Large intestine (tissue), 3 donors: ENCODE measurements around the gene UFSP1. TPM values are rescaled to one million over a fixed set of nuclear protein-coding genes. Genes with fewer than 3 reads are reported as not detected.
A peak's percentile ranks its signal among the peaks of the same experiment; 100 is the strongest.

Experiments
- DNase-seq, 2 donors: peaks; one replicate each; pipeline versions ENCODE4 v3.0.0 to v3.0.0-alpha.2; 2013
- H3K27ac ChIP-seq: one replicate; pipeline ENCODE4 v1.5.1; 2013; ENCODE audit warnings: low read length
- H3K27me3 ChIP-seq: 2 replicates; pipeline ENCODE4 v1.6.1; 2013; ENCODE audit warnings: low read length; ENCODE audit not compliant: control insufficient read depth, insufficient read depth
- H3K36me3 ChIP-seq: 2 replicates; pipeline ENCODE4 v1.6.1; 2013; ENCODE audit warnings: low read length; ENCODE audit not compliant: control insufficient read depth, insufficient read depth
- H3K4me1 ChIP-seq: one replicate; pipeline ENCODE4 v1.6.1; 2013; ENCODE audit warnings: low read length; ENCODE audit not compliant: control insufficient read depth, insufficient read depth
- H3K4me3 ChIP-seq: one replicate; pipeline ENCODE4 v1.5.1; 2013; ENCODE audit warnings: low read length
- H3K9me3 ChIP-seq: one replicate; pipeline ENCODE4 v1.6.1; 2013; ENCODE audit warnings: mild to moderate bottlenecking, low read depth, low read length, moderate library complexity; ENCODE audit not compliant: control insufficient read depth
- WGBS: methylation state at CpG from one replicate; pipeline ENCODE4 v1.1.5; 2013; ENCODE audit warnings: low lambda C conversion rate; ENCODE audit not compliant: insufficient coverage; 5-methylcytosine and 5-hydroxymethylcytosine counted together
- polyA plus RNA-seq: library from polyadenylated mRNA; unstranded; fragments of 120-200 nt; gene quantifications from one replicate; pipeline ENCODE4 v1.2.1, GENCODE V29; 2013

UFSP1 gene
- polyA plus RNA-seq, 1 donor = 2.4 TPM

DNA sequence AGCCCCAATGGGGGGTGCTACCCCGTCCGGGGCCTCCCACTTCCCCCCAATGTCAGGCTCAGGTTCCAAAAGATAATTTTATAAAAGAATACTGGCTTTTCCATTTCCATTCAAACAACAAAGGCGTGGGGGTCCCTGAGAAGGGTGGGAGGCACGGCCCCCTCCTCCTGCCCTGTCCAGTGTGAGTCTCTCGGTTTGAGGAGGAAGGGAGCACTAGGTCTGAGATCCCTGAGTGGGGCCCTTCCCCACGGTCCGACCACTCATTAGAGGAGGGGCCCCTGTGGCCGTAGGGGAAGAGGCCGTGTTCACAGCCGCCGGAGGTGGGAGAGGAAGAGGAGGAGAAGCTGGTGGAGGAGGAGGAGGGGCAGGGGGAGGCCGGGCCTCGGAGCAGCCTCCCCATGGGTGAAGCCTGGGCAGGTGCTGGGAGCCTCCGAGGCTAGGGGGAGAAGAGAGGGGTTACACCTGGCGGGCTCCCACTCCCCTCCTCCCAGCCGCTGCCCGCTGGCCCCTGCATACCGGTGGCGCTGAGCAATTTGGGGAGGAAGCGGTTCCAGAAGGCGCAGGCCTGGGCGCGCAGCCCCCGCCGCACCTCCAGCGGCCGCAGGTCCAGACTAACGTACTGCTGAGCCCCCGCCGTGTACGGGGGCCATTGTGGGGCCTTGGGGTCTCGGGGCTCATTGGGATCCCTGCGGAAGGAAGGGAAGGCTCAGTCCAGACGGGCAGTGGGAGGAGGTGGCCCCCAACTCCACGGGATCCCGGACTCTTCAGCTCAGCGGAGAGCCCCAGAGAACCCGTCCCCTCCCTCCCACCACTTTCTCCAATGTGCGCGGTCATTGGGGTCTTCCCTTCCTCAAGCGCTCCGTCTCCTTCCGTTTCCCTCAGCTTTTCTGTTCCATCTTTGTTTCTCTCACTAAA lies 1.4 kb upstream of the UFSP1 start:
- no peak for DNase-seq
- Histone ChIP-seq H3K36me3 (peaks cover 29% of the 10 kb centered on the region), H3K4me1 (peaks cover 35% of the 10 kb centered on the region), H3K9me3 (peaks cover 5% of the 10 kb centered on the region), H3K27me3 (peaks cover 23% of the 10 kb centered on the region), H3K27ac (peak overlapping the region; percentile 83), H3K4me3 (peak overlapping the region; percentile 50)
- 43% methylated on average over 6 of the region's 43 CpGs for WGBS

DNA sequence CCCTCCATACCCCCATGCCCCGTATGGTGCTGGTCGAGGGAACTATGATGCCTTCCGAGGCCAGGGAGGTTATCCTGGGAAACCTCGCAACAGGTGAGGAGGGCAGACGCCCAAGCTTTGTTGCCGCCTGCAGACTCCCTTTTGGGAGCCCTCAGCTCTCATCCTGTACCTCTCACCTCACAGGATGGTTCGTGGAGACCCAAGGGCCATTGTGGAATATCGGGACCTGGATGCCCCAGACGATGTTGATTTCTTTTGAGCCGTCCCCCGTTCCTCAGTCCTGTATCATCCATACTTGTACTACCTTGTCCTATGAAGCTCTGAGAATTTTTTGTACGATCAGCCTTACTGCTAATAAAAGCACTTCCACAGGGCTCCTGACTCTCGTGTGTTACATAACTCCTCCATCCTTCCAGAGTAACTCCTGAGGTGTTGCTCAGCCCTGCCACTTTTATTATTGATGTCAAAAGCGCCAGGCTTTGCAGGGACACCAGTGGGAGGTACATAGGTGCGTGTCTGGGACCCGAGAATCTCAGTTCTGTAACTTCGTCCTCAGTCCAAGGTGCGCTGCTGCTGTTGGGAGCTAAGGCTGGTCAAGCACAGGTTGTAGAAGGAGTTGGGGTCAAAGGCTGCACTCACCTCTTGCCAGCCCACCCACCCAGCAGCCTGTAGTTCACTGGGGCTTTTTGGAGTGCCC lies 1.1 kb downstream of the UFSP1 start:
- H3K4me1 ChIP-seq = peaks cover 30% of the 10 kb centered on the region
- WGBS = 40% methylated on average over 1 of the region's 18 CpGs
- H3K36me3 ChIP-seq = peaks cover 53% of the 10 kb centered on the region
- no peaks in the 10 kb centered on the region for H3K9me3 ChIP-seq
- peak in 1 of 2 donors; percentile 72 for DNase-seq
- peaks cover 9% of the 10 kb centered on the region for H3K27me3 ChIP-seq
- peak overlapping the region; percentile 81 for H3K27ac ChIP-seq
- H3K4me3 ChIP-seq = peak overlapping the region; percentile 56

DNA sequence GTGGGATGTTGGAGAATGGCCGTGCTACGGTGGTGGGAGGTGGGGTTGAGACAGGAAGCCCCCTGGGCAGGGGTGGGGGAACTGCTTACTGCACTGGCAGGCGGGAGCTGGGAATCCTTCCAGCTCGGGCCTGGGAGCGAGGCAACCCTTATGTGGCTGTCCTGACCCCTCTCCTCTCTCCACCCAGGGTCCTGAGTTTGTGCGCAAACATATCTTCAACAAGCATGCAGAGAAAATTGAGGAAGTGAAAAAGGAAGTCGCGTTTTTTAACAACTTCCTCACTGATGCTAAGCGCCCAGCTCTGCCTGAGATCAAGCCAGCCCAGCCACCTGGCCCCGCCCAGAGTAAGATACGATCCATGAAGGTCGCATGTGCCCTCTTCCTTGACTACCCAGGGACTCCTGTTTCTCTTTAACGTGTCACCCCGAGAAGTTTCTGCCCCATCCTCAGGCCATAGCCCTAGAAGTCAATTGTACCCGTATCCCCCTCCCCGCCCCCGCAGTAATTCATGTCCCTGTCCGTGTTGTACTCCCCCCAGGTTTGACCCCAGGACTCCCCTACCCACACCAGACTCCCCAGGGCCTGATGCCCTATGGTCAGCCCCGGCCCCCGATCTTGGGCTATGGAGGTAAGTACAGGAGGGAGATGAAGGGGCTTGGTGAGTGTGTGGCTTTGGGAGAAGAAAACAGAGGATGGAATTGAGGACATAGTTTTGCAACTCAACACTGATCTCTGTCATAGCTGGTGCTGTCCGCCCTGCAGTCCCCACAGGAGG lies 1.8 kb downstream of the UFSP1 start:
- peaks cover 9% of the 10 kb centered on the region for H3K27me3 ChIP-seq
- H3K4me3 ChIP-seq = no peak overlapping the region
- H3K36me3 ChIP-seq = peaks cover 61% of the 10 kb centered on the region
- no peaks in the 10 kb centered on the region for H3K9me3 ChIP-seq
- no peak for DNase-seq
- H3K27ac ChIP-seq = no peak overlapping the region
- WGBS = no CpG with 5 or more reads among the region's 21 CpGs
- peaks cover 30% of the 10 kb centered on the region for H3K4me1 ChIP-seq

DNA sequence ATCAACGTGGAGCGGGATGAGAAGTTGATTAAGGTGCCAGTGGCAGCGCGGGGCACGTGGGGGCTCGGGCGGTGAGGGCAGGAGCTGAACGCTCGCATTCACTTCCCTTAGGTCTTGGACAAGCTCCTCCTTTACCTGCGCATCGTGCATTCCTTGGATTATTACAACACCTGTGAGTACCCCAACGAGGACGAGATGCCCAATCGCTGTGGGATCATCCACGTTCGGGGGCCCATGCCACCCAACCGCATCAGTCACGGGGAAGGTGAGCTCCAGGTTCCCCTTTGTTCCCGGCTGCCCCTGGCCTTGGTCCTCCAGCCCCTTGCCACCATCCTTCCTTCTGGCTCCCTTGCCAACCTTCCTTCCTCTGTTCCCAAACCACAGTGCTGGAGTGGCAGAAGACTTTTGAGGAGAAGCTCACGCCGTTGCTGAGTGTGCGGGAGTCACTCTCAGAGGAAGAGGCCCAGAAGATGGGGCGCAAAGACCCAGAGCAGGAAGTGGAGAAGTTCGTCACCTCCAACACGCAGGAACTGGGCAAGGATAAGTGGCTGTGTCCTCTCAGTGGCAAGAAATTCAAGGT lies 2.5 kb downstream of the UFSP1 start:
- 93% methylated on average over 3 of the region's 25 CpGs for WGBS
- Histone ChIP-seq H3K27me3 (peaks cover 7% of the 10 kb centered on the region), H3K9me3 (no peaks in the 10 kb centered on the region), H3K4me1 (peaks cover 30% of the 10 kb centered on the region), H3K4me3 (no peak overlapping the region), H3K36me3 (peaks cover 67% of the 10 kb centered on the region), H3K27ac (no peak overlapping the region)
- no peak for DNase-seq

DNA sequence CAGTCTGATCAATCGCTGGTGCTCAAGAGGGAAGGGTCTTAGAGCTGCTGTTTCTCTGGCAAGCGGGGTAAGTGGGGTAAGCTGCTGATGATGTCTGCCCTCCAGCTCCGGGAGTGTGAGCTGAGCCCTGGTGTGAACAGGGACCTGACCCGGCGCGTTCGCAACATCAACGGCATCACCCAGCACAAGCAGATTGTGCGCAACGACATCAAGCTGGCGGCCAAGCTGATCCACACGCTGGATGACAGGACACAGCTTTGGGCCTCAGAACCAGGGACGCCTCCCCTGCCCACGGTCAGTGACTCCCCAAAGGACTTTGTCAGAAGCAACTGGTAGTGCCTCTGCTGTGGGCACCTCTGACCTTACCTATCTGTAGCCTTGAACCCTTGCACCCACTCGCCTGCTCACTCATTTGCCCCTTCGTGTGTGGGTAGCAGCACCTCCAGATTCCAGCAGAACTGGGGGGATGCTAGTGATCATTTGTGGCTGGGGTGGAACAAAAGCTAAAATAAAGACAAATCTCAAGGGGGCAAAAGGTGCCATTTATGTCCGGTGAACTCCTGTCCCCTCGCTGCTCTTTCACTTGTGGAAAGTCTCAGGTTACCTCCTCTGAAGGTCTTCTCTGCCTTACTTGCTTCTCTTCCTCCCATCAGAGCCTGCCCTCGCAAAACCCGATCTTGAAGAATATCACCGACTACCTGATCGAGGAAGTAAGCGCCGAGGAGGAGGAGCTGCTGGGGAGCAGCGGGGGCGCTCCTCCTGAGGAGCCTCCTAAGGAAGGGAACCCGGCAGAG lies 3.2 kb downstream of the UFSP1 start:
- Histone ChIP-seq H3K27ac (no peak overlapping the region), H3K36me3 (peaks cover 74% of the 10 kb centered on the region)

DNA sequence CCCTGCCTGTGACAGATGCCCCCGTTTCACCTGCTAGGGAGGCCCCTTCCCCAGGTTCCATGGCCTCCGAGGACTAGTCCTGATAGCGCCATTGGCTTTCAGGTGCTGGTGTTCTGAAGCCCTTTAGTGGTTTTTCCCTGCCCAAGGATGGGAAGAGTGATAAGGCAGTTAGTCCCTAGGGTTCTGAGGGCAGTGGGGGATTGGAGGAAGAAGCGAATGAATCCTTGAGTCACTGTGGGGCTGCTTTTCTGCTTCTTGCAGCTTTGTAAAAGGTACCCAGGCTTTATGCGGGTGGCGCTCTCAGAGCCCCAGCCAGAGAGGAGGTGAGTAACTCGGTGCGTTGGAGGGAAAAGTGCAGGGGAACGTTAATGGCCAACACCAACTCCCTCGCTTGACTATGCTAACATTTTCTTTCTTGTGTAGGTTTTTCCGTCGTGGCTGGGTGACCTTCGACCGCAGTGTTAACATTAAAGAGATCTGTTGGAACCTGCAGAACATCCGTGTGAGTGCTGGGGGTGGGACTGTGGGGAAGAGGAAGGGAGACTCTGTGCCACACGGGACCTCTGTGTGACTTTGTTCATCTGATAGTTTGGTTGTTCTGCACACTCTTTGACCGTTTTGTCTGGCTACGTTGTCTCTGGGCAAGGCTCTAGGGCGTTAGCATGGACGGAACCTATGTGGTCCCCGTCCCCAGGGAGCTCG lies 3.9 kb downstream of the UFSP1 start:
- H3K9me3 ChIP-seq = no peaks in the 10 kb centered on the region
- H3K4me3 ChIP-seq = no peak overlapping the region
- no peak for DNase-seq
- H3K27ac ChIP-seq = no peak overlapping the region
- peaks cover 23% of the 10 kb centered on the region for H3K4me1 ChIP-seq
- no CpG with 5 or more reads among the region's 22 CpGs for WGBS
- peaks cover 82% of the 10 kb centered on the region for H3K36me3 ChIP-seq
- no peaks in the 10 kb centered on the region for H3K27me3 ChIP-seq

More for the DNA sequence above, 3.2 kb downstream of the UFSP1 start:
- no peak for DNase-seq
- Histone ChIP-seq H3K27me3 (peaks cover 6% of the 10 kb centered on the region), H3K4me1 (peaks cover 30% of the 10 kb centered on the region), H3K4me3 (no peak overlapping the region), H3K9me3 (no peaks in the 10 kb centered on the region)
- no CpG with 5 or more reads among the region's 27 CpGs for WGBS

DNA sequence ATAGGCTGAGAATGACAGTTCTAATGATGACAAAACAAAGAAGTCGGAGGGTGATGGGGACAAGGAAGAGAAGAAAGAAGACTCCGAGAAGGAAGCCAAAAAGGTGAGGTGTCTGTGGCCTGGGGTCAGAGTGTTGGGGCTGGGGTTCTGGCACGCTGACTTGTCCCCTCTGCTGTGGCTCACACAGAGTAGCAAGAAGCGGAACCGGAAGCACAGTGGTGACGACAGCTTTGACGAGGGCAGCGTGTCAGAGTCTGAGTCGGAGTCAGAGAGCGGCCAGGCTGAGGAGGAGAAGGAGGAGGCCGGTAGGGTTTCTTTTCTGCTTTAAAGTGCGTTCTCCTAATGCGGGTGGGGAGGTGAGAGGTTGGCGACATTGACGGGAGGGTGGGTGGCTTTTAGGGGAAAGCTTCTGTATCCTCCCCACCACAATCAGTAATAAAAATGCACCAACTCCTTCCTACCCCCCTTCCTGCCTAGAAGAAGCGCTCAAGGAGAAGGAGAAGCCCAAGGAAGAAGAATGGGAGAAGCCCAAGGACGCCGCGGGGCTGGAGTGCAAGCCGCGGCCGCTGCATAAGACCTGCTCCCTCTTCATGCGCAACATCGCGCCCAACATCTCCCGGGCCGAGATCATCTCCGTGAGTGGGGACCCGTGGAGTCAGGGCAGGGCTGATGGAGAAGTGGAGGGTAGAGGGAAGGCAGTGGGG lies 4.6 kb downstream of the UFSP1 start:
- WGBS = no CpG with 5 or more reads among the region's 29 CpGs
- H3K4me3 ChIP-seq = no peak overlapping the region

DNA sequence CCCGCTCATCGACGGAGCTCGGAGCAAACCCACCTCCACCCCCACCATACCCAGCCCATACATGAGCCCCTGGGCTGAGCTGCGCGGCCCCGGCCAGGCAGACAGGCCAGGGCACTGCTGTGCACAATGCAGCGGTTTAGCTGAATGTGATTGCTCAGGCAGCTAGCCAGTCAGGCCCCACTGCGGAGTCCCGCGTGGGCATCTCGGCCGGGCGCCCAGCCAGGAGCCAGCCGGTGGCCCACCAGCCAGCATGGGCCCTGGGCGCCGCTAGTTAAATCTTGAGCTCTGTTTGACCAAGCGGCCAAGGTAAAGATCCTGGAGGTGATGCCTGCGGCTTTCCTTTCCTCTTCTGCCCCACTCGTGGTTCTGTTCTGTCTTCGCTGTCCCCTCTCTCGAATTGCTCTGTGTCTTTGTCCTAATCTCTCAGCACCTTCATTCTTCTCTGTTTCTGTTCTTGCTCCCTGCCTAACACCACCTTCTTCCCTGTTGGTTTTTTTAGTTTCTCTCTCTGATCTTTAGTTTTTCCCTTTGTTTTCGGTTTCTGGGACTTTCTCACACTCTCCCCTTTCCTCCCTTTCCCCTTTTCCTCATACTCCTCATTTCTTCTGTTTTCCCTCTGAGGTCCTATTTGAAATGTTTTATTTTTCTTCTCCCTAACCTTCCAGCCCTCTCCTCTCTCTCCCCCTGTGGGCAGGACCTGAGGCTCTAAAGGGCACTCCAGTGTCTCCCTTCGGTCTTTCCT lies 6.6 kb downstream of the UFSP1 start:
- DNase-seq = no peak
- WGBS = 100% methylated on average over 1 of the region's 24 CpGs
- Histone ChIP-seq H3K36me3 (peaks cover 90% of the 10 kb centered on the region), H3K4me3 (no peak overlapping the region), H3K27me3 (no peaks in the 10 kb centered on the region), H3K4me1 (peaks cover 3% of the 10 kb centered on the region), H3K27ac (no peak overlapping the region), H3K9me3 (no peaks in the 10 kb centered on the region)

More for the DNA sequence above, 4.6 kb downstream of the UFSP1 start:
- no peak for DNase-seq
- Histone ChIP-seq H3K36me3 (peaks cover 86% of the 10 kb centered on the region), H3K27ac (no peak overlapping the region), H3K27me3 (no peaks in the 10 kb centered on the region), H3K9me3 (no peaks in the 10 kb centered on the region), H3K4me1 (peaks cover 16% of the 10 kb centered on the region)
